Measurements from ENCODE around the gene SYNGR3. TPM values are rescaled to one million over a fixed set of nuclear protein-coding genes. Genes with fewer than 3 reads are reported as not detected.

Gene SYNGR3
- total and polyA plus RNA-seq, 9 donors: 0.42 to 4.0 (median 0.87) TPM

GRCh38 chr16:1946495-1947368 lies 43.0 kb upstream of the SYNGR3 start:
- Histone ChIP-seq H3K4me3 (no peak overlapping the region), H3K4me1 (ENCODE audit: insufficient read depth) (peaks cover 4% of the 10 kb centered on the region), H3K27me3 (no peaks in the 10 kb centered on the region), H3K27ac (no peak overlapping the region), H3K36me3 (no peaks in the 10 kb centered on the region), H3K9me3 (no peaks in the 10 kb centered on the region)
- intact Hi-C loops (cut with DNase I): no loop called here
- 84 to 88% (median 84%) methylated on average over 34 to 38 of the region's 38 CpGs for WGBS, 3 donors
- DNase-seq: no peak
- TF ChIP-seq POLR2A (IDR thresholded peaks at IDR 0.05): no peak
- no peak for TF ChIP-seq EP300 (IDR thresholded peaks at IDR 0.05)

GRCh38 chr16:1947369-1947670 lies 42.5 kb upstream of the SYNGR3 start:
- Histone ChIP-seq H3K4me3 (no peak overlapping the region), H3K9me3 (no peaks in the 10 kb centered on the region), H3K27me3 (no peaks in the 10 kb centered on the region), H3K27ac (no peak overlapping the region), H3K36me3 (no peaks in the 10 kb centered on the region), H3K4me1 (ENCODE audit: insufficient read depth) (peaks cover 2% of the 10 kb centered on the region)
- TF ChIP-seq CTCF (IDR thresholded peaks at IDR 0.05) (no peak), POLR2A (IDR thresholded peaks at IDR 0.05) (no peak), EP300 (IDR thresholded peaks at IDR 0.05) (no peak)
- 79 to 90% (median 86%) methylated on average over 9 of the region's 9 CpGs for WGBS, 3 donors
- no peak for DNase-seq
- intact Hi-C loops (cut with DNase I): no loop called here

DNA sequence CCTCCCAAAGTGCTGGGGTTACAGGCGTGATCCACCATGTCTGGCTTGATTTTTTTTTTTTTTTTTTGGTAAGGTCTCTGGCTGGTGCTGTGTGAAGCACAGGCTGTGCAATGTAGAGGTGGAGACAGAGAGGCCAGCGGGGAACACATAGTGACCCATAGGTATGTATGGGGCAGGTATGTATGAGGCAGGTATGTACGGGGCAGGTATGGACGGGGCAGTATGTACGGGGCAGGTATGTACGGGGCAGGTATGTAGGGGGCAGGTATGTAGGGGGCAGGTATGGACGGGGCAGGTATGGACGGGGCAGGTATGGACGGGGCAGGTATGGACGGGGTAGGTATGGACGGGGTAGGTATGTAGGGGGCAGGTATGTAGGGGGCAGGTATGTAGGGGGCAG lies 40.3 kb upstream of the SYNGR3 start:
- DNase-seq: no peak
- H3K9me3 ChIP-seq: no peaks in the 10 kb centered on the region
- no peak for TF ChIP-seq CTCF (IDR thresholded peaks at IDR 0.05)
- no peaks in the 10 kb centered on the region for H3K36me3 ChIP-seq
- no peak overlapping the region for H3K27ac ChIP-seq
- intact Hi-C loops (cut with DNase I): no loop called here
- 81 to 88% (median 85%) methylated on average over 11 of the region's 11 CpGs for WGBS, 3 donors
- no peaks in the 10 kb centered on the region for H3K4me1 ChIP-seq (ENCODE audit: insufficient read depth)
- no peaks in the 10 kb centered on the region for H3K27me3 ChIP-seq
- no peak overlapping the region for H3K4me3 ChIP-seq

- Histone ChIP-seq H3K27me3 (no peaks in the 10 kb centered on the region), H3K4me1 (ENCODE audit: insufficient read depth) (no peaks in the 10 kb centered on the region), H3K4me3 (no peak overlapping the region), H3K9me3 (no peaks in the 10 kb centered on the region), H3K36me3 (no peaks in the 10 kb centered on the region), H3K27ac (no peak overlapping the region)
- TF ChIP-seq EP300 (IDR thresholded peaks at IDR 0.05) (no peak), POLR2A (IDR thresholded peaks at IDR 0.05) (no peak), CTCF (IDR thresholded peaks at IDR 0.05) (no peak)
- WGBS, 3 donors: 54 to 68% (median 61%) methylated on average over 7 of the region's 7 CpGs
- DNase-seq: no peak
- intact Hi-C loops (cut with DNase I): no loop called here
Measured at GRCh38 chr16:1950047-1950446, 39.7 kb upstream of the SYNGR3 start.

GRCh38 chr16:1950559-1950958 lies 39.2 kb upstream of the SYNGR3 start:
- Histone ChIP-seq H3K4me3 (no peak overlapping the region), H3K27ac (no peak overlapping the region), H3K9me3 (no peaks in the 10 kb centered on the region), H3K36me3 (no peaks in the 10 kb centered on the region), H3K4me1 (ENCODE audit: insufficient read depth) (no peaks in the 10 kb centered on the region), H3K27me3 (no peaks in the 10 kb centered on the region)
- 59 to 77% (median 71%) methylated on average over 18 to 19 of the region's 19 CpGs for WGBS, 3 donors
- intact Hi-C loops (cut with DNase I): no loop called here
- no peak for DNase-seq
- TF ChIP-seq EP300 (IDR thresholded peaks at IDR 0.05) (no peak), POLR2A (IDR thresholded peaks at IDR 0.05) (no peak), CTCF (IDR thresholded peaks at IDR 0.05) (no peak)
